ENCODE results near the gene SIRT7.
"Not testable (repeated sequence)": the region's sequence is repeated elsewhere in the genome, so short reads cannot be mapped to it uniquely, and the experiment has no call there.

Gene SIRT7

DNA sequence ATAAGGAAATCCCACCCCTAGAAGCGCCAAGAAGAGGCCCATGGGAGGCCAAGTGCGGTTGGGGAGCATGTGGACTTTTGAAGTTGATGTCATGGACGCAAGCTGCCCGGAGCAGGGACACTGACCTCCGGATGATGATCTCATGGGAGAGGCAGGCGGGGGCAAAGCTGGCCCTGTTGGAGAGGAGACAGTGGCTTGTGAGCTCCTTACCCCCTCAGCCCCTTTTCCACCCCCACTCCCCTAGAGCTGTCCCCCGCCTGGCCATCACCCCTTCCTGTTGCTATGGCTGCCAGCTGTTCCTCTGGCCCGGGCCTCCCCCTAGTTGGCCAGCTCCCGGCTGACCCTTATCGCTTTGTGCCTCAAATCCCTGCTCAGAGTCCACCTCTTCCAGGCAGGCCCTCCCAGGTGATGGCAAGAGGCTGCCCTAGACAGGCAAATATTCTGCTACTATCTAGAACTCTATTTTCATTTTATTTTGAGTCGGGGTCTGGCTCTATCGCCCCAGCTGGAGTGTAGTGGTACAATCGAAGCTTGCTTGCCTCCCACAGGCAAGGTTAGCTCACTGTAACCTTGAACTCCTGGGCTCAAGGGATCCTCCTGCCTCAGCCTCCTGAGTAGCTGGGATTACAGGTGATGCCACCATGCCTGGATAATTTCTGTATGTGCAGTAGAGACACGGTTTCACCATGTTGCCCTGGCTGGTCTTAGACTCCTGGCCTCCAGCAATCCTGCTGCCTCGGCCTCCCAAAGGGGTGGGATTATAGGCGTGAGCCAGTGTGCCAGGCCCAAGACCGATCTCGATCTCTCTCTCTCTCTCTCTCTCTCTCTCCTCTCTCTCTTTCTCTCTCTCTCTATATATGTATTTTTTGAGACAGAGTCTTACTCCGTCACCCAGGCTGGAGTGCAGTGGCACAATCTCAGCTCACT lies 36.4 kb upstream of the SIRT7 start:
- FAIRE-seq (no peak), DNase-seq (ENCODE audit: insufficient read length, low spot score) (no peak)
- TF ChIP-seq POU2F2 (IDR thresholded peaks at IDR 0.05; ENCODE audit: low read depth, low read length) (no peak), POLR2A (IDR thresholded peaks at IDR 0.05; ENCODE audit: low read depth, low read length) (no peak), POLR2AphosphoS5 (IDR thresholded peaks at IDR 0.05; ENCODE audit: low read depth, low read length) (no peak)

DNA sequence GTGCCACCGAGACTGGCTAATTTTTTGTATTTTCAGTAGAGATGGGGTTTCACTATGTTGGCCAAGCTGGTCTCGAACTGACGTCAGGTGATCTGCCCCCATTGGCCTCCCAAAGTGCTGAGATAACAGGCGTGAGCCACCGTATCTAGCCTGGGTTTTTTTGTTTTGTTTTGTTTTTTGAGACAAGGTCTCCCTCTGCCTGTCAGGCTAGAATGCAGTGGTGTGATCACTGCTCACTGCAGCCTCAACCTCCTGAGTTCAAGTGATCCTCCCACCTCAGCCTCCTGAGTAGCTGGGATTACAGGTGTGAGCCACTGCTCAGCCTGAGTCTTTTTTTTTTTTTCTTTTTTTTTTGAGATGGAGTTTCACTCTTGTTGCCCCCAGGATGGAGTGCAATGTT lies 35.5 kb upstream of the SIRT7 start:
- FAIRE-seq; DNase-seq (ENCODE audit: insufficient read length, low spot score): not testable (repeated sequence)

DNA sequence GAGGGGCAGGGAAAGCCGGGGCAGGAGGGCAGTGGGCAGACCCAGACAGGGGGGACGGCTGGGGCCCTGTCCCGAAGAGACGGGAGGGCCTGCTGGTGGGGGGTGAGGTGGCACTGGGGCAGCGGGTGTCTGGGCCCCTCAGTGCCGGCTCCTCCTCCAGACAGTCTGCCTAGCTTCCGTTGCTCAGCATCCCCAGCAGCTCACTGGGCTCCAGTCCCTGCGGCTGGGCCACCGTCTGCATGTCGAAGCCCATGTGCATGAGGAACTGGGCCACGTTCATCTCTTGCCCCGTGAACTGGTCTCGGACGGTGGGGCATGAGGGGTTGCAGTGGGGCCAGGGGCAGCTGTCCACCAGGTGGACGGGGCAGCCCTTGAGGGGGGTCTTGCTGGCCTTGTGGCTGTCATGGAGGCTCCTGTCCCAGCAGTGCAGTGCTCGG lies 34.8 kb upstream of the SIRT7 start:
- TF ChIP-seq POLR2AphosphoS5 (IDR thresholded peaks at IDR 0.05; ENCODE audit: low read depth, low read length) = no peak
- no peak for TF ChIP-seq POLR2A (IDR thresholded peaks at IDR 0.05; ENCODE audit: low read depth, low read length)
- TF ChIP-seq SPI1 (IDR thresholded peaks at IDR 0.05; ENCODE audit: low read depth, low read length) = no peak
- TF ChIP-seq TAF1 (IDR thresholded peaks at IDR 0.05; ENCODE audit: low read depth, low read length) = no peak
- no peak for TF ChIP-seq POU2F2 (IDR thresholded peaks at IDR 0.05; ENCODE audit: low read depth, low read length)
- TF ChIP-seq PAX5 (IDR thresholded peaks at IDR 0.05; ENCODE audit: insufficient read depth, low read length, severe bottlenecking) = no peak
- FAIRE-seq (no peak), DNase-seq (ENCODE audit: insufficient read length, low spot score) (no peak)

DNA sequence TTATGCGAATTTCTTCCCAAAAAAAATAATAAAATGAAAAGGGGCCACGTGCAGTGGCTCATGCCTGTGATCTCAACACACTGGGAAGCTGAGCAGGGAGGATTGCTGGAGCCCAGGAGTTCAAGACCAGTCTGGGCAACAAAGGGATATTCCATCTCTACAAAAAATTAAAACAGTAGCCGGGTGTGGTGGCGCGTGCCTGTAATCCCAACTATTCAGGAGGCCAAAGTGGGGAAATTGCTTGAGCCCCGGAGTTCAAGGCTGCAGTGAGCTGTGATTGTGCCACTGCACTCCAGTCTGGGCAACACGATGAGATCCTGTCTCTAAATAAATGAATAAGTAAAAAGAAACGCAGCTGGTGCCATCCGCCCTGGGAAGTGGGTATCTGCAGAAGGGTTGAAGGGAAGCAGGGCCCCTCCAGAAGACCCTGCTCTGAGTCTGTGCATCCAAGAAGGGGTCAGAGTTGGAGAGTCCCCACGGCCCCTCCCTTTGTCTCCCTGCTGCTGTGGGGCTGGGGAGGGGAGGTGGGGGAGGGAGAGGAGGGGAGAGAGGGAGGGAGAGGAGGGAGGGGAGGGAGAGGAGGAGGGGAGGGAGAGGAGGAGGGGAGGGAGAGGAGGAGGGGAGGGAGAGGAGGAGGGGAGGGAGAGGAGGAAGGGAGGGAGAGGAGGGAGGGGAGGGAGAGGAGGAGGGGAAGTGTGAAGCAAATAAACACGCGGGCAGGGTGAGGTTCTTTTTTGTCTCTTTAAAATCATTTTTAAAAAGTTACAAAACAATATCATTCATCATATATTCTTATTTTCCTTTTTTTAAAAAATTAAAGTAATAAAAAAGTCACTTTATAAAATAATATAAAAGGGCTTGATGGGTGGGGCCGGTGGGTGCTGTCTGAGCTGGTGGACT lies 34.1 kb upstream of the SIRT7 start:
- TF ChIP-seq TAF1 (IDR thresholded peaks at IDR 0.05; ENCODE audit: low read depth, low read length) (no peak), POU2F2 (IDR thresholded peaks at IDR 0.05; ENCODE audit: low read depth, low read length) (no peak), PAX5 (IDR thresholded peaks at IDR 0.05; ENCODE audit: insufficient read depth, low read length, severe bottlenecking) (no peak), POLR2AphosphoS5 (IDR thresholded peaks at IDR 0.05; ENCODE audit: low read depth, low read length) (no peak), POLR2A (IDR thresholded peaks at IDR 0.05; ENCODE audit: low read depth, low read length) (no peak), SPI1 (IDR thresholded peaks at IDR 0.05; ENCODE audit: low read depth, low read length) (no peak)
- no peak for FAIRE-seq
- no peak for DNase-seq (ENCODE audit: insufficient read length, low spot score)

DNA sequence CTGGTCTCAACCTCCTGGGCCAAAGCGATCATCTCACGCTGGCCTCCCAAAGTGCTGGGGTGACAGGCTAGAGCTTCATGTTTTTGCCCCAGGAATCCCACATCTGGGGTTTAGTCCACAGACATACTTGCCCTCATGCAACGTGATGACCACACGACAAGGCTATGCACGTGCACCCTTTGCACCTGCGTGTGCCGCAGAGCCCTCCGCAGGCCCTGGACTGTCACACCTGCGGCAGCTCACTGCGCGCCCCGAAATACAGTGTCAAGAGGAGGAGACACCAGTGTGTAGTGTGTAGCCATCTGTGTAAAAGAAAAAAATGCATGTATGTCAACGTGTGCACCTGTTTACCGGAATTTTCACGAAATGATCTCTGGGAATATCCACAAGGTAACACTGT lies 32.5 kb upstream of the SIRT7 start:
- FAIRE-seq (no peak), DNase-seq (ENCODE audit: insufficient read length, low spot score) (no peak)
- TF ChIP-seq POLR2A (IDR thresholded peaks at IDR 0.05; ENCODE audit: low read depth, low read length) = no peak
- TF ChIP-seq TAF1 (IDR thresholded peaks at IDR 0.05; ENCODE audit: low read depth, low read length) = no peak
- no peak for TF ChIP-seq POU2F2 (IDR thresholded peaks at IDR 0.05; ENCODE audit: low read depth, low read length)
- TF ChIP-seq PAX5 (IDR thresholded peaks at IDR 0.05; ENCODE audit: insufficient read depth, low read length, severe bottlenecking) = no peak
- no peak for TF ChIP-seq POLR2AphosphoS5 (IDR thresholded peaks at IDR 0.05; ENCODE audit: low read depth, low read length)
- TF ChIP-seq SPI1 (IDR thresholded peaks at IDR 0.05; ENCODE audit: low read depth, low read length) = no peak

DNA sequence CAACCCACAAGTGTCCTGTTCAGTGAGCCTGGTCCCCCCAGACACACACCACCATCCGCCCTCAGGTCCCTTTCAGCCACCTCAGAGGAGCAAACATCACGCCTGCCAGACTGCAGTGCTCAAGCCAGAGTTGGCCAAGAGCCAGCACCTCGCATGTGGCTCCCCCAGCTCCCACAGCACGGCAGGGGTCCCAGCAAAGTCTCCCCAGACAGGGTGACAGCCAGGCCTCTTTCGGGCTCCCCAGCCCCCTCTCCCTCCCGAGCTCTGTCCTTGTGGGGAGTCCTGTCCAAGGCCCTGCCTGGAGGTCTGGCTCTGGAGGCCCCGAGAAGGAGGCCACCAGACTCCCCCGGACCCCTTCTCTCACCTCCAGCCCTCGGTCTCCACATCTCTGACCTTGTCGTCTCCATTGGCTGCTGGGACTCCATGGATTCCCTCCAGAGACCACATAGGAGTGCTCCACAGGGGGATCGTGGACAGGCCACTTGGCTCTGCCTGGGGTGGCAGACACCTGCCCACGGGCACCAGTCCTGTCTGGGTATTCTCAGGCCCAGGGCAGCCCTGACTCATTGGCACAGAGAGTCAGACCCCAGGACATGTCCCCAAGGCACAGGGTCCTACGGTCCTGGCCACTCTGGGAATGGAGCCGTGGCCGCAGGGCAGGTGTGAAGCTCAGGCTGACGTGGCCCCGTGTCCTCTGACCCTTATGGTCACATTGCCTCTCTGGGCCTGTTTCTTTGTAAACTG lies 30.8 kb upstream of the SIRT7 start:
- peak; percentile 38 for FAIRE-seq
- DNase-seq (ENCODE audit: insufficient read length, low spot score) = no peak
- TF ChIP-seq PAX5 (IDR thresholded peaks at IDR 0.05; ENCODE audit: insufficient read depth, low read length, severe bottlenecking) (no peak), TAF1 (IDR thresholded peaks at IDR 0.05; ENCODE audit: low read depth, low read length) (no peak), SPI1 (IDR thresholded peaks at IDR 0.05; ENCODE audit: low read depth, low read length) (no peak), POLR2AphosphoS5 (IDR thresholded peaks at IDR 0.05; ENCODE audit: low read depth, low read length) (no peak), POLR2A (IDR thresholded peaks at IDR 0.05; ENCODE audit: low read depth, low read length) (no peak), POU2F2 (IDR thresholded peaks at IDR 0.05; ENCODE audit: low read depth, low read length) (no peak)

DNA sequence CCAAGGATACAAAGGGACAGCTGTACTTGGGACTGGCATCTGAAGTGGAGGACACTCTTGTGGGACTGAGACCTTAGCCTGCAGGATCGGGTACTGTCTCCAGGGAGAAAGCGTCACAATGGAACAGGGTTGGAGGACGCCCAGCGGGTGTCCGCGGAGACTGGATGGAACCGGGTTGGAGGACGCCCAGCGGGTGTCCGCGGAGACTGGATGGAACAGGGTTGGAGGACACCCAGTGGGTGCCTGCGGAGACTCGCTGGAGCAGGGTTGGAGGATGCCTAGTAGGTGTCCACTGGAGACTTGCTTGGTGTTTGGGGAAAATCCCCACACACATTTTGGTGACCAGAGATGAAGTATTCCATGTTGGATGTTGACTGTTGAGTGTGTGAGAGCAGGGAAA lies 29.2 kb upstream of the SIRT7 start, which contains the start of gene MYADML2:
MYADML2 (minus strand) TSS at position 45 of the 400 bp plus-strand sequence. CDS start 5,492 bp downstream, outside the sequence.
- no peak for FAIRE-seq

DNA sequence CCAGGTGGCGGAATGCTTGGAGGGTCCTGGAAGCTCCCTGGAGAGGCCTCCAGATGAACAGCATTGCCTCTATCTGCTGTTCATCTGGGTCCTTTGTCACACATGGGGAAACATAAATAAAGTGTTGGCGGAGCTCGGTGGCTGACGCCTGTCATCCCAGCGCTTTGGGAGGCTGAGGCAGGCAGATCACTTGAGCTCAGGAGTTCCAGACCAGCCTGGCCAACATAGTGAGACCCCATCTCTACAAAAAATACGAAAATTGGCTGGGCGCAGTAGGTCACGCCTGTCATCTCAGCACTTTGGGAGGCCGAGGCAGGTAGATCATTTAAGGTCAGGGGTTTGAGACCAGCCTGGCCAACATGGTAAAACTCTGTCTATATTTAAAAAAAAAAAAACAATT lies 26.9 kb upstream of the SIRT7 start:
- DNase-seq (ENCODE audit: insufficient read length, low spot score) (no peak), FAIRE-seq (no peak)
- no peak for TF ChIP-seq POU2F2 (IDR thresholded peaks at IDR 0.05; ENCODE audit: low read depth, low read length)
- TF ChIP-seq POLR2AphosphoS5 (IDR thresholded peaks at IDR 0.05; ENCODE audit: low read depth, low read length) = no peak
- no peak for TF ChIP-seq TAF1 (IDR thresholded peaks at IDR 0.05; ENCODE audit: low read depth, low read length)
- no peak for TF ChIP-seq PAX5 (IDR thresholded peaks at IDR 0.05; ENCODE audit: insufficient read depth, low read length, severe bottlenecking)
- TF ChIP-seq SPI1 (IDR thresholded peaks at IDR 0.05; ENCODE audit: low read depth, low read length) = no peak
- TF ChIP-seq POLR2A (IDR thresholded peaks at IDR 0.05; ENCODE audit: low read depth, low read length) = no peak

More for the DNA sequence above, 29.2 kb upstream of the SIRT7 start, which contains the start of gene MYADML2:
- no peak for DNase-seq (ENCODE audit: insufficient read length, low spot score)
- TF ChIP-seq SPI1 (IDR thresholded peaks at IDR 0.05; ENCODE audit: low read depth, low read length) (no peak), POLR2AphosphoS5 (IDR thresholded peaks at IDR 0.05; ENCODE audit: low read depth, low read length) (no peak), POLR2A (IDR thresholded peaks at IDR 0.05; ENCODE audit: low read depth, low read length) (no peak), PAX5 (IDR thresholded peaks at IDR 0.05; ENCODE audit: insufficient read depth, low read length, severe bottlenecking) (no peak), POU2F2 (IDR thresholded peaks at IDR 0.05; ENCODE audit: low read depth, low read length) (no peak), TAF1 (IDR thresholded peaks at IDR 0.05; ENCODE audit: low read depth, low read length) (no peak)

DNA sequence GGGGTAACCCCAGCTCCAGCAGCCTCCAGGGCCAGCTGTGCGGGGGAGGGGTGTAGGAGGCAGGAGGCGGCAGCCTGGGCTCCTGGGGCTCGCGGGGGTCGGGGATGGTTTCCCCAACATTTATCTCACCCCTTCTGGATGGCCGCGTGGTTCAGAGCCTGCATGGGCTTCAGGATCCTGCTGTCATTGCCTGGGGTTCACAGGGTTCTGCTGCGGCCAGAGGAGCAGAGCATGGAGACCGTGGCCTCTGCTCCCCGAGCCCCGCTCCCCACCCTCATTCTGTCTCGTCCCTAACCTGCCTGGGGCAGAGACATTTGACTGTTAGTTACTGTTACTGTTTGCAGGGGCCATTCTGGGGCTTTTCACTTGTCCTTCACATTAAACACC lies 24.2 kb upstream of the SIRT7 start:
- FAIRE-seq (no peak), DNase-seq (ENCODE audit: insufficient read length, low spot score) (no peak)
- TF ChIP-seq TAF1 (IDR thresholded peaks at IDR 0.05; ENCODE audit: low read depth, low read length) (no peak), PAX5 (IDR thresholded peaks at IDR 0.05; ENCODE audit: insufficient read depth, low read length, severe bottlenecking) (no peak), POU2F2 (IDR thresholded peaks at IDR 0.05; ENCODE audit: low read depth, low read length) (no peak), POLR2AphosphoS5 (IDR thresholded peaks at IDR 0.05; ENCODE audit: low read depth, low read length) (no peak), POLR2A (IDR thresholded peaks at IDR 0.05; ENCODE audit: low read depth, low read length) (no peak), SPI1 (IDR thresholded peaks at IDR 0.05; ENCODE audit: low read depth, low read length) (no peak)

Data from GM12891 (cell line).